Epithelial cell of proximal tubule (primary cell): Measurements from ENCODE around the gene SNX5. TPM values are rescaled to one million over a fixed set of nuclear protein-coding genes. Genes with fewer than 3 reads are reported as not detected.
A peak's percentile ranks its signal among the peaks of the same experiment; 100 is the strongest.

Source experiments
- DNase-seq: peaks from one replicate; pipeline ENCODE4 v3.0.0-alpha.2; 2011; ENCODE audit warnings: low read depth
- H3K4me3 ChIP-seq: 2 replicates; pipeline ENCODE4 v1.5.1; 2011; ENCODE audit warnings: low read depth, mild to moderate bottlenecking, low read length
- total RNA-seq: library from RNA; depleted of rRNA; stranded (reverse); fragments of >200 nt; gene quantifications from 2 replicates; pipeline ENCODE4 v1.2.3, GENCODE V29; 2015
- TF ChIP-seq, protein P1 (sequence below): conservative IDR thresholded peaks from 2 replicates; pipeline ENCODE4 v1.5.1; 2012; ENCODE audit warnings: low read depth, mild to moderate bottlenecking, low read length

SNX5 gene
- total RNA-seq, 1 donor from 2014 or later = 182 TPM

DNA sequence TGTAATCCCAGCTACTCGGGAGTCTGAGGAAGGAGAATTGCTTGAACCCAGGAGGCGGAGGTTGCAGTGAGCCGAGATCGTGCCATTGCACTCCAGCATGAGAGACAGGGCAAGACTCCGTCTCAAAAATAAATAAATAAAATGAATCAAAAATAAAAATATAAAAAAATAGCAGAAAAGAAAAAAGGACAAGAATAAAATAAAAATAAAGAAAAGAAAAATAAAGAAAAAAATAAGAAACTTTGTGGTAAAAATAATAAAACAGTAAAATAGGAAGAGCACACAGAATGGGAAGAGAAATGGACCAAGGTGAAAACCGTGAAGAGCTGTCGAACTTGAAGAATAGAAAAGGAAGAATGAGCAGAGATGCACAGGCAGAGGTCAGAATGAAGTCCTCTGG lies 63.0 kb downstream of the SNX5 start:
- DNase-seq = no peak
- no peak overlapping the region for H3K4me3 ChIP-seq
- TF ChIP-seq, protein P1, sequence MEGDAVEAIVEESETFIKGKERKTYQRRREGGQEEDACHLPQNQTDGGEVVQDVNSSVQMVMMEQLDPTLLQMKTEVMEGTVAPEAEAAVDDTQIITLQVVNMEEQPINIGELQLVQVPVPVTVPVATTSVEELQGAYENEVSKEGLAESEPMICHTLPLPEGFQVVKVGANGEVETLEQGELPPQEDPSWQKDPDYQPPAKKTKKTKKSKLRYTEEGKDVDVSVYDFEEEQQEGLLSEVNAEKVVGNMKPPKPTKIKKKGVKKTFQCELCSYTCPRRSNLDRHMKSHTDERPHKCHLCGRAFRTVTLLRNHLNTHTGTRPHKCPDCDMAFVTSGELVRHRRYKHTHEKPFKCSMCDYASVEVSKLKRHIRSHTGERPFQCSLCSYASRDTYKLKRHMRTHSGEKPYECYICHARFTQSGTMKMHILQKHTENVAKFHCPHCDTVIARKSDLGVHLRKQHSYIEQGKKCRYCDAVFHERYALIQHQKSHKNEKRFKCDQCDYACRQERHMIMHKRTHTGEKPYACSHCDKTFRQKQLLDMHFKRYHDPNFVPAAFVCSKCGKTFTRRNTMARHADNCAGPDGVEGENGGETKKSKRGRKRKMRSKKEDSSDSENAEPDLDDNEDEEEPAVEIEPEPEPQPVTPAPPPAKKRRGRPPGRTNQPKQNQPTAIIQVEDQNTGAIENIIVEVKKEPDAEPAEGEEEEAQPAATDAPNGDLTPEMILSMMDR = no peak

DNA sequence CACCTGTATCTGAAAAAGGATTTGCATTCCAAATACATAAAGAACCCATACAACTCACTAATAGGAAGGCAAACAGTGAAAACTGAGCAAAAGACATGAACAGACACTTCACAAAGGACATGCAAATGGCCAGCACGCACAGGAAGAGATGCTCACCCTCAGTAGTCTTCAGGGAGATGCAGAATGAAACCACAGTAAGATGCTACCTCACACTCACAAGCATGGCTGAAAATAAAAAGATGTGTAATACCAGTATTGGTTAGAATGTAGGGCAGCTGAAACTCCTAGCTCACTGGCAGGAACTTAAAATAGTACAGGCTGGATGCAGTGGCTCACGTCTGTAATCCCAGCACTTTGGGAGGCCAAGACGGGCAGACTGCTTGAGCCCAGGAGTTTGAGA lies 64.6 kb downstream of the SNX5 start:
- TF ChIP-seq, protein P1 = no peak
- no peak overlapping the region for H3K4me3 ChIP-seq
- no peak for DNase-seq

DNA sequence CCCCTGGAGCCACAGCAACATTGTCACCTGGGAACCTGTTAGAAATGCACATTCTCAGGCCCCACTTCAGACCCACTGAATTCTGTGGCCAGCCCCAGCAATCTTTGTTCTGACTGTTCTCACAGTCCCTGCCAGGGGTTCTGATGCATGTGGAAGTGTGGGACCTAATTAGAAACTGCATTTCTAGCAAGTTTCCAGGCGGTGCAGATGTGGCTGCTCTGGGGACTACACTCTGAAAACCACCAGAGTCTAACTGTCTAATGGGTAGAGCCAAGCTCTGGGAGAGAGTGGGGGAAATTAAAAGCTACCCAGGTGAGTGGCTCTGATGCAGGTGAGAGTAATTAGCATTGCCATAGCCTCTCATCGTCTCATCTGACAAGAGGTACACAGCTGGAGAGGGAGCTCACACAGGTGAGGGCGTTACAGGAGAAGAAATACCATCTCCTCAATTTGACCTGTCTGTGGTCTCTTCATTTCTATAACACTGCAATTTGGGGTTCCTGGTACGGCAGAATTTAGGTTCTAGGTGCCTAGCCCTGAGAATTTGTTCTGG lies 66.0 kb downstream of the SNX5 start:
- no peak for DNase-seq
- TF ChIP-seq, protein P1 = no peak
- H3K4me3 ChIP-seq = no peak overlapping the region

DNA sequence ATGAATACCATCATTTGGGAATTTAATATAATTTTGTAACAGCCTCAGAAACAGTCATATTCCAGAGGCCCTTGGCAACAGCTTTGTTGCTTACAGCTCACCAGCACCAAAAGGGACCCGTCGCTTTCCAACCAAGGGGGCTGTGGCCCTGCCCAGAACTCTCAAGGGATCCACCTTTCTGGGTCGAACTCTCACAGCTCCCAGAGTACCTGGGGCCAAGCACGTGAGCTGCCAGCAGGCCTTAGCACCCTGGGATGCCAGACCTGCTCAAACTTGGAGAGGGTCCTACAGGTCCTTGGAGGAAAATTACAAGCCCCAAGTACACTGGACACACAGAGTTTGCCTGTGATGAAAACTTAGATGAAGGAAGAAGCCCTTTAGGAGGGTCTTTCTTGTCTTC lies 66.6 kb downstream of the SNX5 start:
- no peak overlapping the region for H3K4me3 ChIP-seq
- DNase-seq = no peak
- TF ChIP-seq, protein P1 = no peak

DNA sequence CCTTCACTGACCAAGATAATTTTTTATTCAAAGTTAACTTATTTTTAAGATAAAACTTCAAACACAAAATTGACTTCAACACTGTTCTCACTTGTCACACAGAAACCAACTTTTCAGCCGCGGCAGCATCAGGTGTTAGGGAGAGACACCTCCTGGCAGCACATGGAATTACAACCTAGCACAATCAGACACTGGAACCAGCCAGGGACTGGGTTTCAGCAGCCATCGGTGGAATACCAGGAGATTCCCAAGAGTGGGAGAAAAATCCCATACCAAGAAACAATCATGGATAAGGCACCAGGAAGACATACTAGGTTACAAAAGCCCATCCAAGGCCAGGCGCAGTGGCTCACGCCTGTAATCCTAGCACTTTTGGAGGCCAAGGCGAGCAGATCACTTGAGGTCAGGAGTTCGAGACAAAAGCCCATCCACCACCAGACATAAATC lies 70.0 kb downstream of the SNX5 start:
- no peak overlapping the region for H3K4me3 ChIP-seq
- DNase-seq = no peak
- TF ChIP-seq, protein P1 = peak; percentile 97

DNA sequence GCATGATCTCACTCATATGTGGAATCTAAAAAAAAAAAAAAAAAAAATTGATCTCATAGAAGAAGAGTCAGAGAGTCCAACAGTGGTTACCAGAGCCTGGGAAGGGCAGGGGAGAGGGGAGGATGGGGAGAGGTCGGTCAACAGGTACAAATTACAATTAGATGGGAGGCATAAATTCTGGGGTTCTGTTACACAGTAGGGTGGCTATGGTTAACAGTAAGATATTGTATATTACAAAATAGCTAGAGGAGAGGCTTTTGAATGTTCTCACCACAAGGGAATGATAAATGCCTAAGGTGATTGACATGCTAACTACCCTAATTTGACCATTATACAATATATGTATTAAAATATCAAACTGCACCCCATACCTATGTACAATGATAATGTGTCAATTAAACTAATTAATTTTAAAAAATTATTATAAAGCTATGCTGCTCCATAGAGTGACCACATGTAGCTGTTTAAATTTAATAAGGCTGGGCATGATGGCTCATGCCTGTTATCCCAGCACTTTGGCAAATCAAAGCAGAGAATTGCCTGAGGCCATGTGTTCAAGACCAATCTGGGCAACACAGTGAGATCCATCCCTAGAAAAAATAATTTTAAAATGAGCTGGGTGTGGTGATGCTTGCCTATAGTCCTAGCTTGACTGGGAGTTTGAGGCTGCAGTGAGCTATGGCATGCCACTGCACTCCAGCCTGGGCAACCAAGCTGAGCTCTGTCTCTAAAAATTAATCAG lies 70.9 kb downstream of the SNX5 start:
- no peak for DNase-seq
- TF ChIP-seq, protein P1 = no peak
- no peak overlapping the region for H3K4me3 ChIP-seq

DNA sequence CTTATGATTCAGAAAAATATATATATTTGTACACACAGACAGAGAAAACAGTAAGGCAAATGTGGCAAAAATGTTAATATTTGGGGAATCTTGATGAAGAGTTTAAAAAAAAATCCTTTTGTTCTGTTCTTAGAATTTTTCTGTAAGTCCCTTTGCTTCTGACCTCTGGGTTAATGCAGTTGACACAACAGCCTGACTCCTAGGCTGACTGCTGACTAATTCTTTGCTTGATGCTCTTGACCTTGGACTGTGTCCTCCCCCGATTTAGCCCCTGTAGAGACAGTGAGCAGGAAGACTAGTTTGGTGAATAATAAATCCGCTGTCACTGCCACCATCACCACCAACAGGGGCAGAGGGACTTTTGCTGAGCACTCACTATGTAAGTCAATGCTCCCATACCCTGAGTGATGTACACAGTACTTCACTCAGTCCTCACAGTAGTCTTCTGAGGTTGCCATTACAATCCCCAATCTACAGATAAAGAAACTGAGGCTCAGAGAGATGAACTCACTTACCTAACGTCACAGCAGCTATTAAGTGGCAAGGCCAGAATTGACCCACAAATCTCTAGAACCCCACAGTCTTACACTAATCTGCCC lies 71.7 kb downstream of the SNX5 start:
- no peak for DNase-seq

More for the DNA sequence above, 71.7 kb downstream of the SNX5 start:
- TF ChIP-seq, protein P1 = no peak
- no peak overlapping the region for H3K4me3 ChIP-seq
